Activated T-helper 17 cell treated with anti-CD3 and anti-CD28 coated beads, Interleukin-2, amount 50 U/mL, for 72 hours (primary cell): Measurements from ENCODE around the gene ACTN1. TPM values are rescaled to one million over a fixed set of nuclear protein-coding genes. Genes with fewer than 3 reads are reported as not detected.

Source experiments
- ATAC-seq: fragments of 150-1000 bp; cut with Tn5 transposase; replicated peaks from 2 replicates; pipeline ENCODE4 v1.10.0; 2021; ENCODE audit warnings: mild to moderate bottlenecking, moderate library complexity
- H3K27ac Mint-ChIP-seq: one replicate; pipeline ENCODE4 v1.8.0; 2022; ENCODE audit warnings: mixed read lengths
- H3K27me3 Mint-ChIP-seq: one replicate; pipeline ENCODE4 v1.8.0; 2022; ENCODE audit warnings: mixed read lengths
- H3K36me3 Mint-ChIP-seq: one replicate; pipeline ENCODE4 v1.8.0; 2022; ENCODE audit warnings: low read depth, mild to moderate bottlenecking, mixed read lengths
- H3K4me1 Mint-ChIP-seq: one replicate; pipeline ENCODE4 v1.8.0; 2022; ENCODE audit warnings: mixed read lengths
- H3K4me3 Mint-ChIP-seq: one replicate; pipeline ENCODE4 v1.8.0; 2022; ENCODE audit warnings: mild to moderate bottlenecking, mixed read lengths
- H3K9me3 Mint-ChIP-seq: one replicate; pipeline ENCODE4 v1.8.0; 2022; ENCODE audit warnings: mixed read lengths
- total RNA-seq, 2 donors: library from RNA; stranded (reverse); gene quantifications; one replicate each; pipeline ENCODE4 v1.2.3, GENCODE V29; 2022

Gene ACTN1
- total RNA-seq, 2 donors from 2014 or later, result 38.3 to 54.1 TPM

DNA sequence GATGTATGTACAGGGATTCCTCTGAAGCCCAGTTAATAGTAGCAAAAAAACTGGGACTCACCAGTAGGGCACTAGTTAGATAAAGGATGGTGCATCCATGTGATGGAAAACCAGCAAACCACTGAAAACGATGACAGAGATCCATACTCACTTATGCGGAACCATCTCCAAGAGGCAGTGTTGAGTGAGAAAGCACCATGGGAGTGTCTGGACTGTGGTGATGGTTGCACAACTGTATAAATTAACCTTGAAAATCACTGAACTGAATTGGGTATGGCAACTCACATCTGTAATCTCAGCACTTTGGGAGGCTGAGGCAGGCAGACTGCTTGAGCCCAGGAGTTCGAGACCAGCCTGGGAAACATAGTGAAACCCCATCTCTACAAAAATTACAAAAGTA lies 132.6 kb downstream of the ACTN1 start:
- Mint-ChIP-seq H3K36me3 (no peaks in the 10 kb centered on the region), H3K27ac (no peak overlapping the region), H3K4me1 (peaks cover 6% of the 10 kb centered on the region), H3K9me3 (no peaks in the 10 kb centered on the region), H3K27me3 (peaks cover 7% of the 10 kb centered on the region), H3K4me3 (no peak overlapping the region)
- ATAC-seq, result peak; percentile 32

- ATAC-seq, result no peak
- Mint-ChIP-seq H3K4me1 (peaks cover 16% of the 10 kb centered on the region), H3K36me3 (no peaks in the 10 kb centered on the region), H3K9me3 (no peaks in the 10 kb centered on the region), H3K27ac (no peak overlapping the region), H3K27me3 (peaks cover 7% of the 10 kb centered on the region), H3K4me3 (peak overlapping the region; percentile 49)
Observed at GRCh38 chr14:68844210-68844545, 134.9 kb downstream of the ACTN1 start.

DNA sequence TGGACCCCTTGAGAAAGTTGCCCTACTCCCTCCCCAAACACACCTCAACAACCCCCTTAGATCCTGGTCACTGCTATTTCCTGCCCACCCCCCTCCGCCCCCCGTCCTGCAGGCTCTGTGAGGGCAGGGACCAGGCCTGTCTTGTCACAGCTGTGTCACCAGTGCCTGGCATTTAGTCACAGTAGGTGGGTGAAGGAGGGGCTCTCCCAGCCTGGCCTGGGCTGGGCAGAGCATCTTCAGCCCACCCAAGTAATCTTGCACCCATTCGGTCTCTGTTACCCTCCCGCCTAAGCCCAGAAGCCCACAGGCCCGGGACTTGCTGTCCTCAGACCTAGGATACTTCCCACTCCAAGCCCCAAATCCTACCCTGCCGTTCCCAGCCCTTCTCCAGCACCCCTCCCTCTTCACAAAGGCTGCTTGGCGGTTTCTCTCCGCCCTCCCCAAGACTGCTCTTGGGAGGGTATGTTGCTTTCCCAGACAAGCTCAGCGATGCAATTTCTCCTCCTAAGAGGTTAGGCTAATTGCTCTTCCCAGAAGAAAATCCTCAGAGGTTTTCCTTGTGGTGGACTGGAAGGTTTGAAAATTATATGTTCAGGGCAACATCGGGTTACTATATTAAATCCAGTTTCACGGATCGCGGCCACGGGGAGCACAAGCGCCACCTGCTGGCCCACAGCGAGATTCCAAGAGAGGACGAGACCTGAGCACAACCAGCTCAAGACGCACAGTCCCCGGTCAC lies 135.5 kb downstream of the ACTN1 start:
- peak overlapping the region; percentile 40 for H3K27ac Mint-ChIP-seq
- peaks cover 16% of the 10 kb centered on the region for H3K4me1 Mint-ChIP-seq
- H3K27me3 Mint-ChIP-seq, result peaks cover 7% of the 10 kb centered on the region
- peak overlapping the region; percentile 49 for H3K4me3 Mint-ChIP-seq
- H3K9me3 Mint-ChIP-seq, result no peaks in the 10 kb centered on the region
- H3K36me3 Mint-ChIP-seq, result no peaks in the 10 kb centered on the region
- peak; percentile 62 for ATAC-seq

- peaks cover 16% of the 10 kb centered on the region for H3K4me1 Mint-ChIP-seq
- no peaks in the 10 kb centered on the region for H3K9me3 Mint-ChIP-seq
- H3K27me3 Mint-ChIP-seq, result peaks cover 7% of the 10 kb centered on the region
- no peak for ATAC-seq
- H3K4me3 Mint-ChIP-seq, result no peak overlapping the region
- no peak overlapping the region for H3K27ac Mint-ChIP-seq
- no peaks in the 10 kb centered on the region for H3K36me3 Mint-ChIP-seq
Observed at GRCh38 chr14:68842298-68842697, 136.8 kb downstream of the ACTN1 start.

GRCh38 chr14:68841016-68841809 lies 137.9 kb downstream of the ACTN1 start:
- H3K9me3 Mint-ChIP-seq, result peaks cover 3% of the 10 kb centered on the region
- H3K27ac Mint-ChIP-seq, result peak overlapping the region; percentile 82
- H3K4me1 Mint-ChIP-seq, result peaks cover 16% of the 10 kb centered on the region
- peaks cover 7% of the 10 kb centered on the region for H3K27me3 Mint-ChIP-seq
- no peaks in the 10 kb centered on the region for H3K36me3 Mint-ChIP-seq
- ATAC-seq, result peak; percentile 13
- H3K4me3 Mint-ChIP-seq, result peak overlapping the region; percentile 56

DNA sequence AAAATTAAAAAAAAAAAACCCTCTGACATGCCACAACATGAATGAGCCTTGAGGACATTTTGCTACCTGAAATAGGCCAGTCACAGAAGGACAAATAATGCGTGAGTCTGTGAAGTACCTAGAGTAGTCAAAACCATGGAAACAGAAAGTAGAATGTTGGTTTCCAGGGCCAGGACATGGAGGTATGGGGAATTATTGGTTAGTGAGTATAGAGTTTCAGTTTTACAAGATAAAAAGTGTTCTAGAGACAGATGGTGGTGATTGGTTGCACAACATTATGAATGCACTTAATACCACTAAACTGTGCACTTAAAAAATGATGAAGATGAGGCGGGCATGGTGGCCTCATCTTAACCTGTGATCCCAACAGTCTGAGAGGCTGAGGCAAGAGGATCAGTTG lies 138.6 kb downstream of the ACTN1 start:
- peak; percentile 90 for ATAC-seq
- peaks cover 6% of the 10 kb centered on the region for H3K9me3 Mint-ChIP-seq
- peaks cover 18% of the 10 kb centered on the region for H3K4me1 Mint-ChIP-seq
- H3K27ac Mint-ChIP-seq, result peak overlapping the region; percentile 82
- H3K27me3 Mint-ChIP-seq, result peaks cover 7% of the 10 kb centered on the region
- H3K4me3 Mint-ChIP-seq, result peak overlapping the region; percentile 56
- H3K36me3 Mint-ChIP-seq, result no peaks in the 10 kb centered on the region

DNA sequence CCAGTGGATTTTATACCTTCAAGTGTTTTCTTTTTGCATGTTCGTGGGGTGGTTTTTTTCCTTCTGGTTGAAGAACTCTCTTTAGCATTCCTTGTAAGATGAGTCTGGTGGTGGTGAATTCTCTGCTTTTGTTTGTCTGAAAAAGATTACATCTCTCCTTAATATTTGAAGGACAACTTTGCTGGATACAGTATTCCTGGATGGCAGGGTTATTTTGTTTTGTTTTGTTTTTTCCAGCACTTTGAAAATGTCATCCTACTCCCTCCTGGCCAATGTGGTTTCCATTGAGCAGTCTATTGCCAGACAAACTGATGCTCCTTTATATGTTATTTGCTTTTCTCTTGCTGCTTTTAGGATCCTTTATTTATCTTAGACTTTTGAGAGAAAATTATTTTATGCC lies 143.0 kb downstream of the ACTN1 start:
- no peak overlapping the region for H3K4me3 Mint-ChIP-seq
- H3K9me3 Mint-ChIP-seq, result peaks cover 8% of the 10 kb centered on the region
- no peaks in the 10 kb centered on the region for H3K36me3 Mint-ChIP-seq
- peaks cover 10% of the 10 kb centered on the region for H3K4me1 Mint-ChIP-seq
- ATAC-seq, result no peak
- no peaks in the 10 kb centered on the region for H3K27me3 Mint-ChIP-seq
- H3K27ac Mint-ChIP-seq, result no peak overlapping the region

GRCh38 chr14:68834816-68835215 lies 144.3 kb downstream of the ACTN1 start:
- no peak for ATAC-seq
- Mint-ChIP-seq H3K9me3 (peaks cover 8% of the 10 kb centered on the region), H3K27me3 (no peaks in the 10 kb centered on the region)

GRCh38 chr14:68828698-68829097 lies 150.4 kb downstream of the ACTN1 start:
- no peak overlapping the region for H3K27ac Mint-ChIP-seq
- H3K4me3 Mint-ChIP-seq, result no peak overlapping the region
- no peak for ATAC-seq
- no peaks in the 10 kb centered on the region for H3K4me1 Mint-ChIP-seq
- H3K27me3 Mint-ChIP-seq, result no peaks in the 10 kb centered on the region
- no peaks in the 10 kb centered on the region for H3K9me3 Mint-ChIP-seq
- H3K36me3 Mint-ChIP-seq, result no peaks in the 10 kb centered on the region

More at GRCh38 chr14:68834816-68835215, 144.3 kb downstream of the ACTN1 start:
- Mint-ChIP-seq H3K27ac (no peak overlapping the region), H3K4me1 (peaks cover 4% of the 10 kb centered on the region), H3K4me3 (no peak overlapping the region), H3K36me3 (no peaks in the 10 kb centered on the region)

- H3K27ac Mint-ChIP-seq, result no peak overlapping the region
- H3K9me3 Mint-ChIP-seq, result no peaks in the 10 kb centered on the region
- ATAC-seq, result no peak
- no peak overlapping the region for H3K4me3 Mint-ChIP-seq
- H3K27me3 Mint-ChIP-seq, result no peaks in the 10 kb centered on the region
- H3K36me3 Mint-ChIP-seq, result no peaks in the 10 kb centered on the region
- H3K4me1 Mint-ChIP-seq, result peaks cover 7% of the 10 kb centered on the region
Observed at GRCh38 chr14:68825729-68826128, 153.4 kb downstream of the ACTN1 start.

GRCh38 chr14:68824517-68825347 lies 154.4 kb downstream of the ACTN1 start:
- no peak for ATAC-seq
- no peak overlapping the region for H3K27ac Mint-ChIP-seq

DNA sequence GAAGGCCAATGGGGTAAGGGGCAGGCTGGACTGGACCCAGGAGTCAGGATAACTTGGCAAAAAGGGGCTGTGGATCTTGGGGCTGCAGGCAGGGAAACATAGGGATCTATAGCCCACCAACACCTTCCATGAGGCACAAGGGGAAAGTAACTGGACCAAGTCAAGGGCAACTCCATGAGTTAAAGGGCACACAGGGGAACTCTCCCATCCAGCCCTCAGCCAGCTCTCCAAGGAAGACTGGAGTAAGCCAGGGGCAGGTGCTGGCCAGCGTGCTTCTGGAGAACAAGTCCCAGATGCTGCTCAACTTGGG lies 154.9 kb downstream of the ACTN1 start:
- no peak overlapping the region for H3K27ac Mint-ChIP-seq
- H3K4me1 Mint-ChIP-seq, result peaks cover 23% of the 10 kb centered on the region
- H3K36me3 Mint-ChIP-seq, result no peaks in the 10 kb centered on the region
- H3K9me3 Mint-ChIP-seq, result no peaks in the 10 kb centered on the region
- H3K27me3 Mint-ChIP-seq, result no peaks in the 10 kb centered on the region
- no peak overlapping the region for H3K4me3 Mint-ChIP-seq
- no peak for ATAC-seq

More at GRCh38 chr14:68824517-68825347, 154.4 kb downstream of the ACTN1 start:
- H3K4me3 Mint-ChIP-seq, result no peak overlapping the region
- no peaks in the 10 kb centered on the region for H3K27me3 Mint-ChIP-seq
- no peaks in the 10 kb centered on the region for H3K9me3 Mint-ChIP-seq
- H3K36me3 Mint-ChIP-seq, result no peaks in the 10 kb centered on the region
- H3K4me1 Mint-ChIP-seq, result peaks cover 17% of the 10 kb centered on the region
